GM23338 (cell line): ENCODE results near the gene PRKACA. TPM values are rescaled to one million over a fixed set of nuclear protein-coding genes. Genes with fewer than 3 reads are reported as not detected.

Source experiments
- ATAC-seq: fragments of 200-7000 bp; cut with Tn5 transposase; 3 replicates; pipeline ENCODE4 v1.9.1; 2020
- DNase-seq: peaks from one replicate; pipeline ENCODE4 v3.0.0-alpha.2; 2015; ENCODE audit warnings: low spot score
- H2AFZ ChIP-seq: fragments of 200-600 bp; sonication (generic); 2 replicates; pipeline ENCODE4 v1.8.0; 2016; ENCODE audit warnings: antibody characterized with exemption, mild to moderate bottlenecking, moderate library complexity
- H3F3A ChIP-seq: fragments of 200-600 bp; sonication (generic); replicated peaks from 2 replicates; pipeline ENCODE4 v1.8.0; 2017; ENCODE audit warnings: antibody characterized with exemption, mixed run types, low read depth
- H3K27ac ChIP-seq: fragments of 200-600 bp; sonication (generic); 2 replicates; pipeline ENCODE4 v1.6.1; 2016; ENCODE audit warnings: low read depth
- H3K27me3 ChIP-seq: fragments of 200-600 bp; sonication (generic); 2 replicates; pipeline ENCODE4 v1.8.0; 2016; ENCODE audit warnings: mild to moderate bottlenecking, mixed run types, moderate library complexity; ENCODE audit not compliant: insufficient read depth
- H3K36me3 ChIP-seq: fragments of 200-600 bp; sonication (generic); 2 replicates; pipeline ENCODE4 v1.8.0; 2016; ENCODE audit warnings: mild to moderate bottlenecking; ENCODE audit not compliant: insufficient read depth
- H3K4me1 ChIP-seq: fragments of 200-600 bp; sonication (generic); 2 replicates; pipeline ENCODE4 v1.8.0; 2016; ENCODE audit warnings: mild to moderate bottlenecking, moderate library complexity; ENCODE audit not compliant: insufficient read depth
- H3K4me2 ChIP-seq: fragments of 200-600 bp; sonication (generic); 2 replicates; pipeline ENCODE4 v1.7.1; 2017; ENCODE audit warnings: mixed run types
- H3K4me3 ChIP-seq: fragments of 200-600 bp; sonication (generic); 2 replicates; pipeline ENCODE4 v1.6.1; 2016; ENCODE audit warnings: mixed run types
- H3K79me2 ChIP-seq: fragments of 200-600 bp; sonication (generic); replicated peaks from 2 replicates; pipeline ENCODE4 v1.8.0; 2017; ENCODE audit warnings: mild to moderate bottlenecking; ENCODE audit not compliant: insufficient read depth
- H3K9me2 ChIP-seq: fragments of 200-600 bp; sonication (generic); 2 replicates; pipeline ENCODE4 v1.8.0; 2017; ENCODE audit not compliant: insufficient read depth
- H4K20me1 ChIP-seq: fragments of 200-600 bp; sonication (generic); replicated peaks from 2 replicates; pipeline ENCODE4 v1.8.0; 2017; ENCODE audit warnings: mild to moderate bottlenecking; ENCODE audit not compliant: insufficient read depth
- H3K27ac Mint-ChIP-seq: 2 replicates; pipeline ENCODE4 v1.8.0; 2020; ENCODE audit warnings: inconsistent platforms, mild to moderate bottlenecking, moderate library complexity, mixed read lengths
- H3K27me3 Mint-ChIP-seq: 3 replicates; pipeline ENCODE4 v1.8.0; 2022; ENCODE audit warnings: low read depth, mild to moderate bottlenecking, moderate library complexity, mixed read lengths, inconsistent platforms; ENCODE audit not compliant: insufficient read depth, poor library complexity
- H3K36me3 Mint-ChIP-seq: 3 replicates; pipeline ENCODE4 v1.8.0; 2021; ENCODE audit warnings: low read depth, mild to moderate bottlenecking, inconsistent platforms, moderate library complexity, mixed read lengths
- H3K4me1 Mint-ChIP-seq: 3 replicates; pipeline ENCODE4 v1.8.0; 2020; ENCODE audit warnings: mild to moderate bottlenecking, inconsistent platforms, mixed read lengths
- H3K4me3 Mint-ChIP-seq: 3 replicates; pipeline ENCODE4 v1.8.0; 2021; ENCODE audit warnings: moderate library complexity, mild to moderate bottlenecking, inconsistent platforms, mixed read lengths
- H3K9me3 Mint-ChIP-seq: 3 replicates; pipeline ENCODE4 v1.8.0; 2020; ENCODE audit warnings: moderate library complexity, mild to moderate bottlenecking, inconsistent platforms, mixed read lengths
- CREB1 ChIP-seq: fragments of 250-450 bp; sonication (Bioruptor Pico); IDR thresholded peaks from 2 replicates; pipeline ENCODE4 v1.5.0; 2020; ENCODE audit warnings: low read depth, mild to moderate bottlenecking, moderate library complexity
- CTCF ChIP-seq, 2 experiments: fragments of 200-600 bp in 1 of 2; sonication (generic) in 1 of 2; conservative IDR thresholded peaks; 2 replicates each; pipeline versions ENCODE4 v1.5.1 to v1.6.1; 2016 to 2017; ENCODE audit warnings: antibody characterized with exemption in 2 of 2, low read depth in 2 of 2, mild to moderate bottlenecking in 2 of 2, moderate library complexity in 1 of 2
- ETS1 ChIP-seq: IDR thresholded peaks from 2 replicates; pipeline ENCODE4 v1.6.1; 2016; ENCODE audit warnings: antibody characterized with exemption
- EZH2phosphoT487 ChIP-seq: fragments of 200-600 bp; sonication (generic); IDR thresholded peaks from one replicate; pipeline ENCODE4 v1.8.1; 2018; ENCODE audit warnings: antibody characterized with exemption; ENCODE audit not compliant: unreplicated experiment
- JUNB ChIP-seq: IDR thresholded peaks from one replicate; pipeline ENCODE4 v1.6.1; 2016; ENCODE audit warnings: antibody characterized with exemption; ENCODE audit not compliant: unreplicated experiment
- NANOG ChIP-seq: IDR thresholded peaks from 2 replicates; pipeline ENCODE4 v1.6.1; 2016; ENCODE audit warnings: antibody characterized with exemption, borderline replicate concordance
- REST ChIP-seq: IDR thresholded peaks from one replicate; pipeline ENCODE4 v1.6.1; 2018; ENCODE audit warnings: antibody characterized with exemption; ENCODE audit not compliant: unreplicated experiment
- STAT1 ChIP-seq: IDR thresholded peaks from one replicate; pipeline ENCODE4 v1.6.1; 2016; ENCODE audit warnings: antibody characterized with exemption; ENCODE audit not compliant: unreplicated experiment
- ZNF114 ChIP-seq: fragments of 250-450 bp; sonication (Bioruptor Pico); IDR thresholded peaks from 2 replicates; pipeline ENCODE4 v1.5.0; 2020; ENCODE audit warnings: mild to moderate bottlenecking, moderate library complexity
- ZNF462 ChIP-seq: fragments of 250-450 bp; sonication (Bioruptor Pico); IDR thresholded peaks from 2 replicates; pipeline ENCODE4 v1.5.0; 2020; ENCODE audit warnings: mild to moderate bottlenecking, moderate library complexity
- polyA plus RNA-seq: library from polyadenylated mRNA; unstranded; fragments of >200 nt; fragmentation: Nextera tagmentation; extraction: Ambion mirVana; gene quantifications from 2 replicates; pipeline ENCODE4 v1.2.1, GENCODE V29; 2016
- total RNA-seq: library from RNA; depleted of rRNA; stranded (reverse); fragments of >200 nt; shearing (Covaris generic); gene quantifications from 2 replicates; pipeline ENCODE4 v1.2.3, GENCODE V29; 2014

PRKACA gene
- total and polyA plus RNA-seq, 2 experiments from 2014 or later: 13.0 to 31.3 TPM

GRCh38 chr19:14103310-14103709, 14.3 kb downstream of the PRKACA start:
- no peak overlapping the region for H2AFZ ChIP-seq
- Mint-ChIP-seq H3K27me3 (no peaks in the 10 kb centered on the region), H3K4me1 (no peaks in the 10 kb centered on the region; the same call in 2 of the 3 replicates), H3K4me3 (no peak overlapping the region), H3K27ac (no peak overlapping the region), H3K9me3 (no peaks in the 10 kb centered on the region), H3K36me3 (no peaks in the 10 kb centered on the region; the same call in 2 of the 3 replicates)
- no peak overlapping the region for H3K27ac ChIP-seq
- H3K4me2 ChIP-seq: no peak overlapping the region
- no peaks in the 10 kb centered on the region for H3K36me3 ChIP-seq
- ATAC-seq (no peak), DNase-seq (no peak)
- no peaks in the 10 kb centered on the region for H3K79me2 ChIP-seq
- no peaks in the 10 kb centered on the region for H3K9me2 ChIP-seq
- H3F3A ChIP-seq: no peaks in the 10 kb centered on the region; the same call in 1 of the 2 replicates
- no peaks in the 10 kb centered on the region for H3K27me3 ChIP-seq
- no peak overlapping the region for H3K4me3 ChIP-seq
- H3K4me1 ChIP-seq: no peaks in the 10 kb centered on the region
- no peaks in the 10 kb centered on the region; the same call in 1 of the 2 replicates for H4K20me1 ChIP-seq
- TF ChIP-seq JUNB: no peak

GRCh38 chr19:14102756-14103155, 14.8 kb downstream of the PRKACA start:
- Histone ChIP-seq H3K36me3 (no peaks in the 10 kb centered on the region), H3F3A (0 out of 2 replicates have a peak, but pooled peaks cover 4% of the 10 kb centered on the region), H3K9me2 (no peaks in the 10 kb centered on the region), H4K20me1 (no peaks in the 10 kb centered on the region), H3K27ac (no peak overlapping the region), H3K4me1 (no peaks in the 10 kb centered on the region), H3K4me3 (no peak overlapping the region), H3K79me2 (no peaks in the 10 kb centered on the region), H3K4me2 (no peak overlapping the region), H3K27me3 (no peaks in the 10 kb centered on the region), H2AFZ (no peak overlapping the region)
- ATAC-seq (no peak), DNase-seq (no peak)
- H3K4me3 Mint-ChIP-seq: no peak overlapping the region
- H3K36me3 Mint-ChIP-seq: peaks cover 1% of the 10 kb centered on the region; the same call in 2 of the 3 replicates
- no peaks in the 10 kb centered on the region for H3K27me3 Mint-ChIP-seq
- H3K9me3 Mint-ChIP-seq: no peaks in the 10 kb centered on the region
- no peaks in the 10 kb centered on the region for H3K4me1 Mint-ChIP-seq
- H3K27ac Mint-ChIP-seq: no peak overlapping the region
- TF ChIP-seq NANOG (no peak), STAT1 (no peak), ZNF114 (CRISPR knock-in tag) (no peak), ZNF462 (CRISPR knock-in tag) (no peak), CREB1 (CRISPR knock-in tag) (no peak), EZH2phosphoT487 (no peak), ETS1 (no peak), REST (no peak), CTCF (conservative IDR thresholded peaks at IDR 0.05; ENCODE audit: low read depth in 2 of 2) (no peak)
